Measurements from ENCODE around the gene PKIB. TPM values are rescaled to one million over a fixed set of nuclear protein-coding genes. Genes with fewer than 3 reads are reported as not detected.

PKIB gene
- total RNA-seq, 2 donors from 2014 or later, result 1.2 TPM; not detected in 1

GRCh38 chr6:122681705-122682104, 71.5 kb downstream of the PKIB start:
- Mint-ChIP-seq H3K27ac (no peak overlapping the region), H3K4me1 (no peaks in the 10 kb centered on the region), H3K27me3 (no peaks in the 10 kb centered on the region), H3K4me3 (no peak overlapping the region), H3K36me3 (ENCODE audit: low read depth) (no peaks in the 10 kb centered on the region)
- no peak for ATAC-seq
- no peak for DNase-seq
- no peaks in the 10 kb centered on the region for H3K9me3 ChIP-seq (ENCODE audit: control insufficient read depth, low read length, poor library complexity, severe bottlenecking)

GRCh38 chr6:122683989-122684651, 73.9 kb downstream of the PKIB start:
- DNase-seq (no peak), ATAC-seq (no peak)
- Mint-ChIP-seq H3K4me1 (no peaks in the 10 kb centered on the region), H3K27ac (no peak overlapping the region), H3K27me3 (no peaks in the 10 kb centered on the region), H3K4me3 (no peak overlapping the region), H3K36me3 (ENCODE audit: low read depth) (no peaks in the 10 kb centered on the region)
- no peaks in the 10 kb centered on the region for H3K9me3 ChIP-seq (ENCODE audit: control insufficient read depth, low read length, poor library complexity, severe bottlenecking)

GRCh38 chr6:122692175-122692598, 82.0 kb downstream of the PKIB start:
- H3K27me3 Mint-ChIP-seq, result peaks cover 6% of the 10 kb centered on the region
- no peak for DNase-seq
- H3K9me3 ChIP-seq (ENCODE audit: control insufficient read depth, low read length, poor library complexity, severe bottlenecking), result no peaks in the 10 kb centered on the region
- ATAC-seq, result no peak
- H3K36me3 Mint-ChIP-seq (ENCODE audit: low read depth), result no peaks in the 10 kb centered on the region
- H3K4me1 Mint-ChIP-seq, result no peaks in the 10 kb centered on the region
- H3K27ac Mint-ChIP-seq, result no peak overlapping the region
- no peak overlapping the region for H3K4me3 Mint-ChIP-seq

- no peaks in the 10 kb centered on the region for H3K9me3 ChIP-seq (ENCODE audit: control insufficient read depth, low read length, poor library complexity, severe bottlenecking)
- no peak overlapping the region for H3K27ac Mint-ChIP-seq
- H3K36me3 Mint-ChIP-seq (ENCODE audit: low read depth), result no peaks in the 10 kb centered on the region
- H3K4me3 Mint-ChIP-seq, result no peak overlapping the region
- DNase-seq (no peak), ATAC-seq (no peak)
- no peaks in the 10 kb centered on the region for H3K4me1 Mint-ChIP-seq
- peaks cover 6% of the 10 kb centered on the region for H3K27me3 Mint-ChIP-seq
Measured at GRCh38 chr6:122692807-122693580, 82.8 kb downstream of the PKIB start.

GRCh38 chr6:122694075-122694474, 83.9 kb downstream of the PKIB start:
- Mint-ChIP-seq H3K27me3 (peaks cover 6% of the 10 kb centered on the region), H3K36me3 (ENCODE audit: low read depth) (no peaks in the 10 kb centered on the region), H3K4me3 (no peak overlapping the region), H3K27ac (no peak overlapping the region), H3K4me1 (no peaks in the 10 kb centered on the region)
- H3K9me3 ChIP-seq (ENCODE audit: control insufficient read depth, low read length, poor library complexity, severe bottlenecking), result no peaks in the 10 kb centered on the region
- ATAC-seq (no peak), DNase-seq (no peak)

GRCh38 chr6:122694602-122695001, 84.4 kb downstream of the PKIB start:
- no peak for DNase-seq
- Mint-ChIP-seq H3K36me3 (ENCODE audit: low read depth) (no peaks in the 10 kb centered on the region), H3K27me3 (peaks cover 6% of the 10 kb centered on the region), H3K4me1 (no peaks in the 10 kb centered on the region), H3K4me3 (no peak overlapping the region), H3K27ac (no peak overlapping the region)
- no peaks in the 10 kb centered on the region for H3K9me3 ChIP-seq (ENCODE audit: control insufficient read depth, low read length, poor library complexity, severe bottlenecking)
- no peak for ATAC-seq

- peaks cover 6% of the 10 kb centered on the region for H3K27me3 Mint-ChIP-seq
Measured at GRCh38 chr6:122695188-122695587, 85.0 kb downstream of the PKIB start.

GRCh38 chr6:122696079-122696478, 85.9 kb downstream of the PKIB start:
- Mint-ChIP-seq H3K27me3 (peaks cover 6% of the 10 kb centered on the region), H3K4me1 (no peaks in the 10 kb centered on the region), H3K4me3 (no peak overlapping the region), H3K27ac (no peak overlapping the region), H3K36me3 (ENCODE audit: low read depth) (no peaks in the 10 kb centered on the region)
- no peak for ATAC-seq
- no peaks in the 10 kb centered on the region for H3K9me3 ChIP-seq (ENCODE audit: control insufficient read depth, low read length, poor library complexity, severe bottlenecking)
- DNase-seq, result no peak

More at GRCh38 chr6:122695188-122695587, 85.0 kb downstream of the PKIB start:
- Mint-ChIP-seq H3K4me1 (no peaks in the 10 kb centered on the region), H3K27ac (no peak overlapping the region), H3K4me3 (no peak overlapping the region), H3K36me3 (ENCODE audit: low read depth) (no peaks in the 10 kb centered on the region)
- ATAC-seq (no peak), DNase-seq (no peak)
- no peaks in the 10 kb centered on the region for H3K9me3 ChIP-seq (ENCODE audit: control insufficient read depth, low read length, poor library complexity, severe bottlenecking)

- no peak for ATAC-seq
- no peak for DNase-seq
- H3K27me3 Mint-ChIP-seq, result peaks cover 6% of the 10 kb centered on the region
- H3K27ac Mint-ChIP-seq, result no peak overlapping the region
- no peaks in the 10 kb centered on the region for H3K9me3 ChIP-seq (ENCODE audit: control insufficient read depth, low read length, poor library complexity, severe bottlenecking)
- H3K36me3 Mint-ChIP-seq (ENCODE audit: low read depth), result no peaks in the 10 kb centered on the region
- H3K4me1 Mint-ChIP-seq, result no peaks in the 10 kb centered on the region
- no peak overlapping the region for H3K4me3 Mint-ChIP-seq
Measured at GRCh38 chr6:122696853-122697252, 86.6 kb downstream of the PKIB start.

GRCh38 chr6:122697458-122697857, 87.3 kb downstream of the PKIB start:
- H3K36me3 Mint-ChIP-seq (ENCODE audit: low read depth), result no peaks in the 10 kb centered on the region
- H3K4me1 Mint-ChIP-seq, result no peaks in the 10 kb centered on the region

GRCh38 chr6:122701666-122702065, 91.5 kb downstream of the PKIB start:
- Mint-ChIP-seq H3K27ac (no peak overlapping the region), H3K27me3 (no peaks in the 10 kb centered on the region), H3K4me3 (no peak overlapping the region), H3K36me3 (ENCODE audit: low read depth) (no peaks in the 10 kb centered on the region), H3K4me1 (no peaks in the 10 kb centered on the region)
- ATAC-seq (no peak), DNase-seq (no peak)
- H3K9me3 ChIP-seq (ENCODE audit: control insufficient read depth, low read length, poor library complexity, severe bottlenecking), result no peaks in the 10 kb centered on the region

More at GRCh38 chr6:122697458-122697857, 87.3 kb downstream of the PKIB start:
- DNase-seq (no peak), ATAC-seq (no peak)
- Mint-ChIP-seq H3K27me3 (peaks cover 6% of the 10 kb centered on the region), H3K4me3 (no peak overlapping the region), H3K27ac (no peak overlapping the region)
- H3K9me3 ChIP-seq (ENCODE audit: control insufficient read depth, low read length, poor library complexity, severe bottlenecking), result no peaks in the 10 kb centered on the region

GRCh38 chr6:122702841-122703240, 92.6 kb downstream of the PKIB start:
- H3K9me3 ChIP-seq (ENCODE audit: control insufficient read depth, low read length, poor library complexity, severe bottlenecking), result no peaks in the 10 kb centered on the region
- H3K4me1 Mint-ChIP-seq, result no peaks in the 10 kb centered on the region
- ATAC-seq, result no peak
- no peak overlapping the region for H3K4me3 Mint-ChIP-seq
- no peak for DNase-seq
- H3K27ac Mint-ChIP-seq, result no peak overlapping the region
- H3K27me3 Mint-ChIP-seq, result peaks cover 2% of the 10 kb centered on the region
- H3K36me3 Mint-ChIP-seq (ENCODE audit: low read depth), result no peaks in the 10 kb centered on the region

GRCh38 chr6:122704066-122704465, 93.9 kb downstream of the PKIB start:
- no peaks in the 10 kb centered on the region for H3K4me1 Mint-ChIP-seq
- no peaks in the 10 kb centered on the region for H3K36me3 Mint-ChIP-seq (ENCODE audit: low read depth)
- H3K4me3 Mint-ChIP-seq, result no peak overlapping the region
- H3K27ac Mint-ChIP-seq, result no peak overlapping the region
- H3K27me3 Mint-ChIP-seq, result peaks cover 7% of the 10 kb centered on the region
- H3K9me3 ChIP-seq (ENCODE audit: control insufficient read depth, low read length, poor library complexity, severe bottlenecking), result no peaks in the 10 kb centered on the region
- DNase-seq (no peak), ATAC-seq (no peak)

All from T-helper 17 cell (primary cell).